H1 (cell line): Measurements from ENCODE around the gene PTPRE. TPM values are rescaled to one million over a fixed set of nuclear protein-coding genes. Genes with fewer than 3 reads are reported as not detected.

Experiments used
- CBX8 ChIP-seq: fragments of 300-800, 300-1000 bp; sonication (generic); IDR thresholded peaks from 2 replicates; pipeline ENCODE4 v1.7.1; 2016; ENCODE audit warnings: low read depth, low read length, borderline replicate concordance
- CHD7 ChIP-seq: fragments of 300-600 bp; sonication (generic); IDR thresholded peaks from 2 replicates; pipeline ENCODE4 v1.7.1; 2012; ENCODE audit warnings: low read length, moderate library complexity, mild to moderate bottlenecking, inconsistent platforms; ENCODE audit not compliant: insufficient replicate concordance
- CTCF ChIP-seq, 3 experiments: IDR thresholded peaks; 1 replicate in 2 of 3; 2 replicates in 1 of 3; pipeline versions ENCODE4 v1.5.1 to v1.6.1; 2011; ENCODE audit warnings: low read length in 3 of 3, mild to moderate bottlenecking in 3 of 3, inconsistent platforms in 2 of 3, low read depth in 1 of 3, moderate library complexity in 1 of 3; ENCODE audit not compliant: insufficient read depth in 1 of 3; ENCODE audit errors: control extremely low read depth in 1 of 3
- EZH2 ChIP-seq: fragments of 200-600 bp; sonication (generic); IDR thresholded peaks from 2 replicates; pipeline ENCODE4 v1.7.1; 2012; ENCODE audit warnings: low read depth, mild to moderate bottlenecking, moderate library complexity, low read length, inconsistent platforms; ENCODE audit not compliant: severe bottlenecking
- NANOG ChIP-seq: IDR thresholded peaks from 2 replicates; pipeline ENCODE4 v1.6.1; 2011; ENCODE audit warnings: low read length, low read depth, mild to moderate bottlenecking, inconsistent platforms; ENCODE audit not compliant: insufficient read depth, poor library complexity, severe bottlenecking
- SIN3A ChIP-seq, 2 experiments: IDR thresholded peaks in 1 of 2; conservative IDR thresholded peaks in 1 of 2; 2 replicates each; pipeline ENCODE4 v1.6.1; 2011 to 2012; ENCODE audit warnings: low read length in 2 of 2, improper control_type of control experiment in 1 of 2, low read depth in 1 of 2, mild to moderate bottlenecking in 1 of 2
- polyA plus RNA-seq, 7 experiments: library from polyadenylated mRNA; depleted of rRNA in 3 of 7; stranded (reverse) in 5 of 7; unstranded in 2 of 7; fragments of >200 nt in 5 of 7; fragments of 200-250 nt in 2 of 7; gene quantifications; 1 replicate in 5 of 7; 2 replicates in 1 of 7; 4 replicates in 1 of 7; pipeline versions ENCODE4 v1.2.1 to v1.2.3, GENCODE V29; 2011 to 2013; ENCODE audit warnings: missing spikeins in 2 of 7, mixed read lengths in 2 of 7
- total RNA-seq: library from RNA; stranded (reverse); fragmentation: NEBNext Ultra II Directional; extraction: Animal tissue kit (Norgen Biotek cat#: 25700); gene quantifications from 2 replicates; pipeline ENCODE4 v1.2.1, GENCODE V29; 2021

PTPRE gene
- total and polyA plus RNA-seq, 2 of the 8 experiments (the other 6 are each of a cell fraction or from before 2014, with no cell fraction given): 0.33 to 0.54 TPM

- TF ChIP-seq CHD7 (no peak), CTCF (IDR thresholded peaks at IDR 0.05; ENCODE audit: control extremely low read depth in 1 of 3, insufficient read depth in 1 of 3, low read depth in 1 of 3, low read length in 3 of 3) (peak; percentile 72 to 94 (median 88)), EZH2 (no peak), NANOG (no peak), CBX8 (no peak), SIN3A (conservative IDR thresholded peaks at IDR 0.05 in 1 of 2, IDR thresholded peaks at IDR 0.05 in 1 of 2; ENCODE audit: low read depth in 1 of 2, low read length in 2 of 2) (no peak)
Observed at GRCh38 chr10:127906548-127907377, at the start of gene PTPRE (continued).
